Keratinocyte (primary cell): ENCODE results near the gene GNB5.
"Not testable (repeated sequence)": the region's sequence is repeated elsewhere in the genome, so short reads cannot be mapped to it uniquely, and the experiment has no call there.

Experiments
- EZH2 ChIP-seq: IDR thresholded peaks from one replicate; pipeline ENCODE4 v1.6.1; 2012; ENCODE audit warnings: inconsistent platforms, mild to moderate bottlenecking, low read length, moderate library complexity
- TF ChIP-seq, protein P1 (sequence below), 3 experiments: IDR thresholded peaks in 1 of 3; conservative IDR thresholded peaks in 1 of 3; optimal IDR thresholded peaks in 1 of 3; 2 replicates in 2 of 3; 3 replicates in 1 of 3; pipeline versions ENCODE3 to v1.5.1; 2011; ENCODE audit warnings: low read length in 3 of 3, mild to moderate bottlenecking in 3 of 3, moderate library complexity in 2 of 3, control low read depth in 1 of 3, inconsistent platforms in 1 of 3; ENCODE audit not compliant: insufficient read depth in 2 of 3; ENCODE audit errors: extremely low read depth in 1 of 3

DNA sequence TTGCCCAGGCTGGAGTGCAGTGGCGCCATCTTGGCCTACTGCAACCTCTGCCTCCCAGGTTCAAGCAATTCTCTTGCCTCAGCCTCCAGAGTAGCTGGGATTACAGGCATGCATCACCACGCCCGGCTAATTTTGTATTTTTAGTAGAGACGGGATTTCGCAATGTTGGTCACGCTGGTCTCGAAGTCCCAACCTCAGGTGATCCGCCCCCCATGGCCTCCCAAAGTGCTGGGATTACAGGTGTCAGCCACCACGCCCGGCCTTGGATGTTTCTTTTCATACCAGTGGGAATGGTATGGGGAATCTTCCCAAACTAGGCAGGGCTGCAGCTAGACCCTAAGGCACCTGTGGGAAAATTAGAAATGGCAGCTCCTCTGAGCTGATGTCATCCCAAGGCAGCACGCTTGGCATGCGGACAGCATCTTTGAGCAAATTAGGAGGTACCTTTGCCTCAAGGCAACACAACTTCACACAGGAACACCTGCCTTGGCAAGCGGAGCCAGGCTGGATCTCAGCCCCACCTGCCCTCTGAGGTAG, 47.9 kb upstream of the GNB5 start:
- TF ChIP-seq, protein P1, sequence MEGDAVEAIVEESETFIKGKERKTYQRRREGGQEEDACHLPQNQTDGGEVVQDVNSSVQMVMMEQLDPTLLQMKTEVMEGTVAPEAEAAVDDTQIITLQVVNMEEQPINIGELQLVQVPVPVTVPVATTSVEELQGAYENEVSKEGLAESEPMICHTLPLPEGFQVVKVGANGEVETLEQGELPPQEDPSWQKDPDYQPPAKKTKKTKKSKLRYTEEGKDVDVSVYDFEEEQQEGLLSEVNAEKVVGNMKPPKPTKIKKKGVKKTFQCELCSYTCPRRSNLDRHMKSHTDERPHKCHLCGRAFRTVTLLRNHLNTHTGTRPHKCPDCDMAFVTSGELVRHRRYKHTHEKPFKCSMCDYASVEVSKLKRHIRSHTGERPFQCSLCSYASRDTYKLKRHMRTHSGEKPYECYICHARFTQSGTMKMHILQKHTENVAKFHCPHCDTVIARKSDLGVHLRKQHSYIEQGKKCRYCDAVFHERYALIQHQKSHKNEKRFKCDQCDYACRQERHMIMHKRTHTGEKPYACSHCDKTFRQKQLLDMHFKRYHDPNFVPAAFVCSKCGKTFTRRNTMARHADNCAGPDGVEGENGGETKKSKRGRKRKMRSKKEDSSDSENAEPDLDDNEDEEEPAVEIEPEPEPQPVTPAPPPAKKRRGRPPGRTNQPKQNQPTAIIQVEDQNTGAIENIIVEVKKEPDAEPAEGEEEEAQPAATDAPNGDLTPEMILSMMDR (optimal IDR thresholded peaks at IDR 0.05 in 1 of 3, IDR thresholded peaks at IDR 0.05 in 1 of 3, conservative IDR thresholded peaks at IDR 0.05 in 1 of 3; ENCODE audit: extremely low read depth in 1 of 3, insufficient read depth in 2 of 3, low read length in 3 of 3) = not testable (repeated sequence)
- not testable (repeated sequence) for TF ChIP-seq EZH2
